Measurements from ENCODE around the gene UPF3A. TPM values are rescaled to one million over a fixed set of nuclear protein-coding genes. Genes with fewer than 3 reads are reported as not detected.
A peak's percentile ranks its signal among the peaks of the same experiment; 100 is the strongest.

The UPF3A gene
- polyA plus RNA-seq, 1 donor: 97.3 TPM

GRCh38 chr13:114303700-114304327, 22.4 kb downstream of the UPF3A start:
- DNase-seq (ENCODE audit: low read depth): no peak

- no peak for DNase-seq (ENCODE audit: low read depth)
Measured at GRCh38 chr13:114304346-114305034, 23.1 kb downstream of the UPF3A start.

GRCh38 chr13:114309086-114309485, 27.7 kb downstream of the UPF3A start:
- no peak for DNase-seq (ENCODE audit: low read depth)

- DNase-seq (ENCODE audit: low read depth): no peak
Measured at GRCh38 chr13:114309806-114310410, 28.5 kb downstream of the UPF3A start.

GRCh38 chr13:114310956-114311355, 29.6 kb downstream of the UPF3A start:
- no peak for DNase-seq (ENCODE audit: low read depth)

- DNase-seq (ENCODE audit: low read depth): no peak
Measured at GRCh38 chr13:114311387-114311786, 30.0 kb downstream of the UPF3A start.

- DNase-seq (ENCODE audit: low read depth): no peak
Measured at GRCh38 chr13:114311908-114312307, 30.5 kb downstream of the UPF3A start.

- no peak for DNase-seq (ENCODE audit: low read depth)
Measured at GRCh38 chr13:114313061-114313860, 31.9 kb downstream of the UPF3A start.

- DNase-seq (ENCODE audit: low read depth): peak; percentile 90
Measured at GRCh38 chr13:114314074-114314912, 32.9 kb downstream of the UPF3A start, which contains the start of gene CHAMP1. Gene CHAMP1, plus strand, starts transcription at chr13:114314503. Its CDS starts 9,340 bp downstream, at chr13:114323843.

- DNase-seq (ENCODE audit: low read depth): no peak
Measured at GRCh38 chr13:114315074-114315785, 33.8 kb downstream of the UPF3A start.

- DNase-seq (ENCODE audit: low read depth): no peak
Measured at GRCh38 chr13:114318624-114319023, 37.2 kb downstream of the UPF3A start.

- no peak for DNase-seq (ENCODE audit: low read depth)
Measured at GRCh38 chr13:114319441-114319913, 38.1 kb downstream of the UPF3A start.

GRCh38 chr13:114320065-114320464, 38.7 kb downstream of the UPF3A start:
- DNase-seq (ENCODE audit: low read depth): no peak

- DNase-seq (ENCODE audit: low read depth): no peak
Measured at GRCh38 chr13:114321256-114321655, 39.9 kb downstream of the UPF3A start.

GRCh38 chr13:114323349-114323748, 41.9 kb downstream of the UPF3A start:
- DNase-seq (ENCODE audit: low read depth): no peak

GRCh38 chr13:114324334-114324733, 42.9 kb downstream of the UPF3A start:
- DNase-seq (ENCODE audit: low read depth): no peak

- DNase-seq (ENCODE audit: low read depth): no peak
Measured at GRCh38 chr13:114325729-114326128, 44.3 kb downstream of the UPF3A start.

GRCh38 chr13:114328034-114328433, 46.6 kb downstream of the UPF3A start:
- DNase-seq (ENCODE audit: low read depth): no peak

GRCh38 chr13:114328595-114328994, 47.2 kb downstream of the UPF3A start:
- no peak for DNase-seq (ENCODE audit: low read depth)

- DNase-seq (ENCODE audit: low read depth): no peak
Measured at GRCh38 chr13:114330086-114330485, 48.7 kb downstream of the UPF3A start.
